SHP77 treated with DMSO at 0.1 percent for 48 hours (cell line): ENCODE data around the gene RAB37.

ENCODE experiments used
- DNase-seq: peaks from one replicate; lab custom pipeline; 2025; lab: John Stamatoyannopoulos, UW

The RAB37 gene

GRCh38 chr17:74728033-74728701 lies 8.9 kb upstream of the RAB37 start:
- no peak for DNase-seq

GRCh38 chr17:74728702-74729075 lies 8.4 kb upstream of the RAB37 start:
- no peak for DNase-seq

GRCh38 chr17:74729368-74729767 lies 7.7 kb upstream of the RAB37 start:
- no peak for DNase-seq

GRCh38 chr17:74729866-74730265 lies 7.2 kb upstream of the RAB37 start:
- no peak for DNase-seq

- no peak for DNase-seq
These were observed 6.3 kb upstream of the RAB37 start for GRCh38 chr17:74730491-74731346.

- no peak for DNase-seq
These were observed 5.8 kb upstream of the RAB37 start for GRCh38 chr17:74731347-74731605.

- DNase-seq: no peak
These were observed 4.8 kb upstream of the RAB37 start for GRCh38 chr17:74732042-74732867.

- no peak for DNase-seq
These were observed 3.5 kb upstream of the RAB37 start for GRCh38 chr17:74733365-74734122.

GRCh38 chr17:74734256-74734655 lies 2.8 kb upstream of the RAB37 start:
- no peak for DNase-seq

GRCh38 chr17:74737299-74738050 lies 419 bp downstream of the RAB37 start:
- DNase-seq: no peak

GRCh38 chr17:74738051-74738996 lies 1.3 kb downstream of the RAB37 start:
- peak; percentile 47 for DNase-seq

GRCh38 chr17:74739227-74739831 lies 2.3 kb downstream of the RAB37 start:
- DNase-seq: no peak

GRCh38 chr17:74740173-74740572 lies 3.1 kb downstream of the RAB37 start:
- no peak for DNase-seq

GRCh38 chr17:74740641-74741387 lies 3.8 kb downstream of the RAB37 start:
- DNase-seq: no peak

GRCh38 chr17:74742153-74742515 lies 5.1 kb downstream of the RAB37 start:
- no peak for DNase-seq

GRCh38 chr17:74742978-74743545 lies 6.0 kb downstream of the RAB37 start:
- no peak for DNase-seq

GRCh38 chr17:74743755-74744154 lies 6.7 kb downstream of the RAB37 start:
- no peak for DNase-seq

- DNase-seq: no peak
These were observed 7.3 kb downstream of the RAB37 start for GRCh38 chr17:74744349-74744713.
